Cardiac muscle cell (in vitro differentiated cells and primary cell): ENCODE measurements around the gene OR6B3. TPM values are rescaled to one million over a fixed set of nuclear protein-coding genes. Genes with fewer than 3 reads are reported as not detected.

Experiments used
- DNase-seq, 2 donors: peaks; one replicate each; pipeline versions ENCODE4 v3.0.0 to v3.0.0-alpha.2; 2010 to 2017; ENCODE audit warnings: low read depth in 1 of 2, low spot score in 1 of 2
- H3K27ac ChIP-seq: fragments of 200-600 bp; sonication (generic); 2 replicates; pipeline ENCODE4 v1.5.1; 2016
- H3K27me3 ChIP-seq: fragments of 200-600 bp; sonication (generic); 2 replicates; pipeline ENCODE4 v1.6.0; 2016; ENCODE audit warnings: control low read depth
- H3K36me3 ChIP-seq: fragments of 200-600 bp; sonication (generic); 2 replicates; pipeline ENCODE4 v1.5.1; 2016; ENCODE audit warnings: control low read depth
- H3K4me1 ChIP-seq: fragments of 200-600 bp; sonication (generic); 2 replicates; pipeline ENCODE4 v1.8.1; 2017; ENCODE audit warnings: low read depth, mild to moderate bottlenecking, mixed run types
- H3K4me3 ChIP-seq: fragments of 200-600 bp; sonication (generic); 2 replicates; pipeline ENCODE4 v1.5.1; 2016; ENCODE audit warnings: mild to moderate bottlenecking
- H3K9me3 ChIP-seq: fragments of 200-600 bp; sonication (generic); 2 replicates; pipeline ENCODE4 v1.5.1; 2017; ENCODE audit warnings: low read depth, mild to moderate bottlenecking, control low read depth
- polyA plus RNA-seq: library from polyadenylated mRNA; unstranded; fragments of >200 nt; fragmentation: Nextera tagmentation; extraction: Ambion mirVana; gene quantifications from 2 replicates; pipeline ENCODE4 v1.2.1, GENCODE V29; 2016
- total RNA-seq: library from RNA; depleted of rRNA; stranded (reverse); fragments of >200 nt; gene quantifications from 2 replicates; pipeline ENCODE4 v1.2.3, GENCODE V29; 2016
- TF ChIP-seq, protein P1 (sequence below): IDR thresholded peaks from 2 replicates; pipeline ENCODE4 v1.5.1; 2012; ENCODE audit warnings: low read depth, mild to moderate bottlenecking, low read length

Gene OR6B3
- total and polyA plus RNA-seq, 2 experiments from 2014 or later, result not detected

DNA sequence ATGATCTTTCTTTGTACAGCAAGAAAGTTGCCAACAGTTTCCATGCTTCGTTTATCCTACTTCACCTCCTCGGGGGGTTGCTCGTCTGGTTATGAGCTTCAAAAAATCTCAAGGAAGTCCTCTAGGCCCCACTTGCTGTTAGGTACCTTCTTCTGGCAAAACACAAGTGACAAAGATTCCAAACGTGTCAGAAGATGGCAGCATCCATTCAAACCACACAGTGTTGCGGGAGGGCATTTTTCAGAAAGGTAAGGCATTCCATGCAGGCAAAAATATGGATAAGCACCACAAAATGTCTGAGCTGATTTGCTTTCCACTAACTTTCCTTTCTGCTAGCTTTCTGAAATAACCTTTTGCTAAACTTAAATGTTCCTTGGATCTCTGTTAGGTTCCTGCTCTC lies 13.2 kb upstream of the OR6B3 start:
- H3K4me1 ChIP-seq, result no peaks in the 10 kb centered on the region
- no peaks in the 10 kb centered on the region for H3K9me3 ChIP-seq
- TF ChIP-seq, protein P1, sequence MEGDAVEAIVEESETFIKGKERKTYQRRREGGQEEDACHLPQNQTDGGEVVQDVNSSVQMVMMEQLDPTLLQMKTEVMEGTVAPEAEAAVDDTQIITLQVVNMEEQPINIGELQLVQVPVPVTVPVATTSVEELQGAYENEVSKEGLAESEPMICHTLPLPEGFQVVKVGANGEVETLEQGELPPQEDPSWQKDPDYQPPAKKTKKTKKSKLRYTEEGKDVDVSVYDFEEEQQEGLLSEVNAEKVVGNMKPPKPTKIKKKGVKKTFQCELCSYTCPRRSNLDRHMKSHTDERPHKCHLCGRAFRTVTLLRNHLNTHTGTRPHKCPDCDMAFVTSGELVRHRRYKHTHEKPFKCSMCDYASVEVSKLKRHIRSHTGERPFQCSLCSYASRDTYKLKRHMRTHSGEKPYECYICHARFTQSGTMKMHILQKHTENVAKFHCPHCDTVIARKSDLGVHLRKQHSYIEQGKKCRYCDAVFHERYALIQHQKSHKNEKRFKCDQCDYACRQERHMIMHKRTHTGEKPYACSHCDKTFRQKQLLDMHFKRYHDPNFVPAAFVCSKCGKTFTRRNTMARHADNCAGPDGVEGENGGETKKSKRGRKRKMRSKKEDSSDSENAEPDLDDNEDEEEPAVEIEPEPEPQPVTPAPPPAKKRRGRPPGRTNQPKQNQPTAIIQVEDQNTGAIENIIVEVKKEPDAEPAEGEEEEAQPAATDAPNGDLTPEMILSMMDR, result no peak
- H3K36me3 ChIP-seq, result no peaks in the 10 kb centered on the region
- no peak for DNase-seq
- no peak overlapping the region for H3K27ac ChIP-seq
- no peak overlapping the region for H3K4me3 ChIP-seq
- no peaks in the 10 kb centered on the region for H3K27me3 ChIP-seq

DNA sequence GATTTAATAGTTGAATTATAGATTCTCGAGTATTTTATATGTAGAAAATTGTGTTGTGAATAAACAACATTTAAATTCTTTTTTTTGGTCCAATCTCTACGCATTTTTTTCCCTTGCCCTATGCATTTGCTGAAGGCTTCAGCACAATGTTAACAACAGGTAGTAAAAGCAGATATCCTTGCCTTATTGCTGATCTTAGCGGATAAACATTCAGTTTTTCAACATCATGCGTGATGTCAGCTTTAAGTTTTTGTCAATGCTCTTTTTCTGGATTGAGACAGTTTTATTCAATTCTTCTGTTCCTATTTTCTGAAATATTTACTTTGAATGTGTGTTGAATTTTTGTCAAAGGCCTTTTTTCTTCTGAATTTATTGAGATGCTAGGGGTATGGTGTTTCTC lies 11.6 kb upstream of the OR6B3 start:
- TF ChIP-seq, protein P1, result no peak
- Histone ChIP-seq H3K27me3 (no peaks in the 10 kb centered on the region), H3K9me3 (no peaks in the 10 kb centered on the region), H3K36me3 (no peaks in the 10 kb centered on the region), H3K4me3 (no peak overlapping the region), H3K4me1 (no peaks in the 10 kb centered on the region), H3K27ac (no peak overlapping the region)
- DNase-seq, result no peak

DNA sequence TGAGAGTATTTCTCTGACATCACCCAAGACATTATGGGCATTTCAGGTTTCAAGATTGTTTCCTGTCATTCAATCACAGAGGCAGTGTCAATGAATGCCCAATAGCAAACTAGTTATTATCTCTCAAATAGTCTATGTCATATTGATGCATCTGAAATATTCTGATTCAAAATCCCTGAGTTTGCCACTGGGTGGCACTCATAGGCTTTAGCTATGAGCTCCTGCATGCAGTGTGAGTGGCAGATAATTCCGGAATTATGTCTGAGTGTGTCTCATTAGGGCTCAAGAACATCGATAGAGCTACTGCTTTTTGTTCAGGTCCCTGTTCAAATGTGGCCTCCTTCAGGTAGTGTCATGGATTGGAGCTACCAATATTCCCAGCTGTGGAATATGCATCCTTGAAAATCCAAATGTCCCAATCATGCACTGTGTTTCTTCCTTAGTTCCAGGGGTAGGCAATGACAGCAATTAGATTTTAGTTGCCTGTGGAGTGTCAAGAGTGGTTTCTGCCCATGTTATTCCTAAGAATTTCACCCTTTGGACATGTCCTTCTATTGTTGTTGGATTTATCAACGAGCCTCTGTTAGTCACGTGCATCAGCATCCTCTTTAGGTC lies 7.8 kb upstream of the OR6B3 start:
- peak; percentile 38 to 63 for DNase-seq
- Histone ChIP-seq H3K36me3 (no peaks in the 10 kb centered on the region), H3K27ac (no peak overlapping the region), H3K4me3 (no peak overlapping the region), H3K27me3 (no peaks in the 10 kb centered on the region), H3K4me1 (no peaks in the 10 kb centered on the region), H3K9me3 (no peaks in the 10 kb centered on the region)
- TF ChIP-seq, protein P1, result peak; percentile 67

DNA sequence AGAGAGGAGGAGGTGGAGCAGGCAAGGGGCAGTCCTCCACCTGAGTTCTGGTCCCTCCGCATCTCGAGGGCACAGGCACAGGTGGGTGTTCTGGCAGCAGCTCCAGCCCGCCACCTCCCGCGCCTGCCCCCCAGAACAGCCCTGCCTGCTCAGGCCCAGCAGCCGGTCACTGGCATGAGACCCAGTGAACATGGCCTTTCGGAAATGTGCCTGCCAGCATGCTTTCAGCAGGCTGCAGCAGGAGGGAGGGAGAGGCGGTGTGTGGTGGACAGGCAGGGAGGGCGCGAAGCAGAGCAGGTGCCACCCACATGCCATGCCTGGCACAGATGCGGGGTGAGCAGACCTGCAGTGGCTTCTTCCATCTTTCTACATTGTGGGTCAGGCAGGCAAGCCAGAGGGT lies 3.4 kb upstream of the OR6B3 start:
- H3K27me3 ChIP-seq, result no peaks in the 10 kb centered on the region

DNA sequence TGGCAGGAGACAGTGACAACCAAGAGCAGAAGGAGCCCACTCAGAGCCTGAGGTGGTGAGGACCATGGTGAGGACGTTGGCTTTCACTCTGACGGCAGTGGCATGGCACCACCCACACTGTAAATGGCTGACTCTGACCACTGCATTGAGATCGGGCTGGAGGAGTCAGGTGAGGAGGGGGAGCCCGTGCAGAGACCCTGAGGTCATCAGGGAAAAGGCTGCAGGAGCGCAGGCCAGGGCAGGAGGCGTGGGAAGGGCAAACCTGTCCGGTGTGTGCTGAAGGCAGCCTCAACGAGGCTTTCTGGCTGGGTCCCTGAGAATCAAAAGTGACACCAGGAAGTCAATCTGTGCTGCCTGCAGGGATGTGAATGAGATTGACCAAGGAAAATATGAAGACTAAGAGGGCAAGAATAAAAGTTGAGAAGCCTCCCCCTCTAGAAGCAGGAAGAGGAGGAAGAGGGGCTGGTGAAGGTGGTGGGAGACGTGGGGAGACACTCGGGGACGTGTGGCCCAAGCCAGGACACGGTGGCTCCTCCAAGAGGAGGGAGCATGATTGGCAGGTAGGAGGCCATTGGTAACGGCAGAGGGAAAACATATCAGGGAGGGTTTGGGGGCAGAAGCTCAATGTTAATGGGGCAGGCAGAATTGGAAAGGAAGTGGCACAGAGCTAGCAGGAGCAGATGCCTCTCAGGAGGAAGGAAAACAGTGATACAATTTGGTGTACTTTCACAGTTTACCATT lies 2.0 kb upstream of the OR6B3 start:
- Histone ChIP-seq H3K27me3 (no peaks in the 10 kb centered on the region), H3K27ac (no peak overlapping the region), H3K9me3 (no peaks in the 10 kb centered on the region), H3K4me3 (no peak overlapping the region), H3K4me1 (no peaks in the 10 kb centered on the region), H3K36me3 (no peaks in the 10 kb centered on the region)
- TF ChIP-seq, protein P1, result no peak
- DNase-seq, result no peak

More for the DNA sequence above, 3.4 kb upstream of the OR6B3 start:
- no peak for DNase-seq
- Histone ChIP-seq H3K36me3 (no peaks in the 10 kb centered on the region), H3K4me1 (no peaks in the 10 kb centered on the region), H3K9me3 (no peaks in the 10 kb centered on the region), H3K4me3 (no peak overlapping the region), H3K27ac (no peak overlapping the region)
- TF ChIP-seq, protein P1, result no peak
